GM12878 (cell line): ENCODE results near the gene ZBED4. TPM values are rescaled to one million over a fixed set of nuclear protein-coding genes. Genes with fewer than 3 reads are reported as not detected.
A peak's percentile ranks its signal among the peaks of the same experiment; 100 is the strongest.

Experiments
- CEBPB ChIP-seq, 2 experiments: fragments of 150-350 bp in 1 of 2; IDR thresholded peaks; 2 replicates each; pipeline ENCODE4 v1.6.1; 2012 to 2014; ENCODE audit warnings: low read depth in 2 of 2, low read length in 2 of 2, borderline replicate concordance in 1 of 2, inconsistent platforms in 1 of 2
- E2F8 ChIP-seq: fragments of 450-650 bp; IDR thresholded peaks from 2 replicates; pipeline ENCODE4 v1.6.1; 2018; ENCODE audit warnings: mild to moderate bottlenecking, low read depth, moderate library complexity; ENCODE audit not compliant: partially characterized antibody
- IRF3 ChIP-seq: fragments of 450-650 bp; IDR thresholded peaks from 2 replicates; pipeline ENCODE4 v1.6.1; 2014; ENCODE audit warnings: mild to moderate bottlenecking
- MEF2B ChIP-seq: fragments of 450-650 bp; IDR thresholded peaks from 2 replicates; pipeline ENCODE4 v1.6.1; 2018; ENCODE audit warnings: mild to moderate bottlenecking, moderate library complexity; ENCODE audit not compliant: partially characterized antibody, poor library complexity, severe bottlenecking
- RAD21 ChIP-seq: IDR thresholded peaks from 2 replicates; pipeline ENCODE4 v1.6.1; 2011; ENCODE audit warnings: mild to moderate bottlenecking, low read depth, low read length, moderate library complexity; ENCODE audit not compliant: insufficient read depth
- RB1 ChIP-seq: fragments of 450-650 bp; formaldehyde crosslinking; IDR thresholded peaks from 2 replicates; pipeline ENCODE4 v1.6.1; 2017; ENCODE audit warnings: mild to moderate bottlenecking, borderline replicate concordance
- SMC3 ChIP-seq: IDR thresholded peaks from 2 replicates; pipeline ENCODE4 v1.6.1; 2011; ENCODE audit warnings: low read length, improper control_type of control experiment, borderline replicate concordance
- SP1 ChIP-seq: IDR thresholded peaks from one replicate; pipeline ENCODE4 v1.6.1; 2011; ENCODE audit warnings: low read depth, low read length
- SPI1 ChIP-seq: IDR thresholded peaks from 2 replicates; pipeline ENCODE4 v1.6.1; 2011; ENCODE audit warnings: low read depth, mild to moderate bottlenecking, low read length, moderate library complexity, borderline replicate concordance; ENCODE audit not compliant: insufficient read depth
- TCF12 ChIP-seq: IDR thresholded peaks from 2 replicates; pipeline ENCODE4 v1.6.1; 2011; ENCODE audit warnings: low read depth, mild to moderate bottlenecking, low read length
- ZNF207 ChIP-seq: fragments of 450-650 bp; IDR thresholded peaks from 2 replicates; pipeline ENCODE4 v1.6.1; 2014; ENCODE audit warnings: antibody characterized with exemption, mild to moderate bottlenecking, borderline replicate concordance
- polyA plus RNA-seq, 11 experiments: library from polyadenylated mRNA; depleted of rRNA in 4 of 11; unstranded in 6 of 11; stranded (reverse) in 5 of 11; fragments of >200 nt; fragmentation: Nextera tagmentation in 4 of 11; fragmentation: Illumina TruSeq in 1 of 11; extraction: Ambion mirVana in 4 of 11; extraction: Trizol in 1 of 11; gene quantifications; 1 replicate in 1 of 11; 2 replicates in 10 of 11; pipeline versions ENCODE4 v1.2.1 to v1.2.3, GENCODE V29; 2011 to 2016; ENCODE audit warnings: inconsistent platforms in 2 of 11, missing spikeins in 2 of 11, low read depth in 1 of 11
- total RNA-seq, 4 experiments: library from RNA; depleted of rRNA in 3 of 4; stranded (reverse); fragments of >200 nt in 3 of 4; fragmentation: Illumina TruSeq in 1 of 4; extraction: Trizol in 1 of 4; gene quantifications; 2 replicates each; pipeline versions ENCODE4 v1.2.1 to v1.2.3, GENCODE V29; 2013 to 2021
- TF ChIP-seq, protein P1 (sequence below): fragments of 450-650 bp; IDR thresholded peaks from 2 replicates; pipeline ENCODE4 v1.6.1; 2017; ENCODE audit warnings: mild to moderate bottlenecking, moderate library complexity
- TF ChIP-seq, protein P2 (sequence below): fragments of 450-650 bp; IDR thresholded peaks from 2 replicates; pipeline ENCODE4 v1.6.1; 2017; ENCODE audit warnings: mild to moderate bottlenecking, moderate library complexity

Gene ZBED4
- total and polyA plus RNA-seq, 10 of the 15 experiments (the other 5 are each of a cell fraction or from before 2014, with no cell fraction given), result 2.3 to 21.6 (median 12.8) TPM

GRCh38 chr22:49929211-49929979, 75.8 kb downstream of the ZBED4 start (continued):
- TF ChIP-seq IRF3 (0 out of 2 replicates have a peak, but pooled peaks have one; percentile 7), ZNF207 (peak; percentile 64; the same call in 1 of the 2 replicates), E2F8 (no peak), RB1 (peak; percentile 89; the same call in 1 of the 2 replicates), MEF2B (no peak), SMC3 (peak; percentile 72), TCF12 (peak; percentile 83; the same call in 1 of the 2 replicates), CEBPB (IDR thresholded peaks at IDR 0.05; ENCODE audit: borderline replicate concordance in 1 of 2, low read depth in 2 of 2, low read length in 2 of 2) (no peak), SP1 (peak; percentile 14), SPI1 (peak; percentile 47; the same call in 1 of the 2 replicates), RAD21 (peak; percentile 83)
- TF ChIP-seq, protein P1, sequence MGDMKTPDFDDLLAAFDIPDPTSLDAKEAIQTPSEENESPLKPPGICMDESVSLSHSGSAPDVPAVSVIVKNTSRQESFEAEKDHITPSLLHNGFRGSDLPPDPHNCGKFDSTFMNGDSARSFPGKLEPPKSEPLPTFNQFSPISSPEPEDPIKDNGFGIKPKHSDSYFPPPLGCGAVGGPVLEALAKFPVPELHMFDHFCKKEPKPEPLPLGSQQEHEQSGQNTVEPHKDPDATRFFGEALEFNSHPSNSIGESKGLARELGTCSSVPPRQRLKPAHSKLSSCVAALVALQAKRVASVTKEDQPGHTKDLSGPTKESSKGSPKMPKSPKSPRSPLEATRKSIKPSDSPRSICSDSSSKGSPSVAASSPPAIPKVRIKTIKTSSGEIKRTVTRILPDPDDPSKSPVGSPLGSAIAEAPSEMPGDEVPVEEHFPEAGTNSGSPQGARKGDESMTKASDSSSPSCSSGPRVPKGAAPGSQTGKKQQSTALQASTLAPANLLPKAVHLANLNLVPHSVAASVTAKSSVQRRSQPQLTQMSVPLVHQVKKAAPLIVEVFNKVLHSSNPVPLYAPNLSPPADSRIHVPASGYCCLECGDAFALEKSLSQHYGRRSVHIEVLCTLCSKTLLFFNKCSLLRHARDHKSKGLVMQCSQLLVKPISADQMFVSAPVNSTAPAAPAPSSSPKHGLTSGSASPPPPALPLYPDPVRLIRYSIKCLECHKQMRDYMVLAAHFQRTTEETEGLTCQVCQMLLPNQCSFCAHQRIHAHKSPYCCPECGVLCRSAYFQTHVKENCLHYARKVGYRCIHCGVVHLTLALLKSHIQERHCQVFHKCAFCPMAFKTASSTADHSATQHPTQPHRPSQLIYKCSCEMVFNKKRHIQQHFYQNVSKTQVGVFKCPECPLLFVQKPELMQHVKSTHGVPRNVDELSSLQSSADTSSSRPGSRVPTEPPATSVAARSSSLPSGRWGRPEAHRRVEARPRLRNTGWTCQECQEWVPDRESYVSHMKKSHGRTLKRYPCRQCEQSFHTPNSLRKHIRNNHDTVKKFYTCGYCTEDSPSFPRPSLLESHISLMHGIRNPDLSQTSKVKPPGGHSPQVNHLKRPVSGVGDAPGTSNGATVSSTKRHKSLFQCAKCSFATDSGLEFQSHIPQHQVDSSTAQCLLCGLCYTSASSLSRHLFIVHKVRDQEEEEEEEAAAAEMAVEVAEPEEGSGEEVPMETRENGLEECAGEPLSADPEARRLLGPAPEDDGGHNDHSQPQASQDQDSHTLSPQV, result peak; percentile 71; the same call in 1 of the 2 replicates
- TF ChIP-seq, protein P2, sequence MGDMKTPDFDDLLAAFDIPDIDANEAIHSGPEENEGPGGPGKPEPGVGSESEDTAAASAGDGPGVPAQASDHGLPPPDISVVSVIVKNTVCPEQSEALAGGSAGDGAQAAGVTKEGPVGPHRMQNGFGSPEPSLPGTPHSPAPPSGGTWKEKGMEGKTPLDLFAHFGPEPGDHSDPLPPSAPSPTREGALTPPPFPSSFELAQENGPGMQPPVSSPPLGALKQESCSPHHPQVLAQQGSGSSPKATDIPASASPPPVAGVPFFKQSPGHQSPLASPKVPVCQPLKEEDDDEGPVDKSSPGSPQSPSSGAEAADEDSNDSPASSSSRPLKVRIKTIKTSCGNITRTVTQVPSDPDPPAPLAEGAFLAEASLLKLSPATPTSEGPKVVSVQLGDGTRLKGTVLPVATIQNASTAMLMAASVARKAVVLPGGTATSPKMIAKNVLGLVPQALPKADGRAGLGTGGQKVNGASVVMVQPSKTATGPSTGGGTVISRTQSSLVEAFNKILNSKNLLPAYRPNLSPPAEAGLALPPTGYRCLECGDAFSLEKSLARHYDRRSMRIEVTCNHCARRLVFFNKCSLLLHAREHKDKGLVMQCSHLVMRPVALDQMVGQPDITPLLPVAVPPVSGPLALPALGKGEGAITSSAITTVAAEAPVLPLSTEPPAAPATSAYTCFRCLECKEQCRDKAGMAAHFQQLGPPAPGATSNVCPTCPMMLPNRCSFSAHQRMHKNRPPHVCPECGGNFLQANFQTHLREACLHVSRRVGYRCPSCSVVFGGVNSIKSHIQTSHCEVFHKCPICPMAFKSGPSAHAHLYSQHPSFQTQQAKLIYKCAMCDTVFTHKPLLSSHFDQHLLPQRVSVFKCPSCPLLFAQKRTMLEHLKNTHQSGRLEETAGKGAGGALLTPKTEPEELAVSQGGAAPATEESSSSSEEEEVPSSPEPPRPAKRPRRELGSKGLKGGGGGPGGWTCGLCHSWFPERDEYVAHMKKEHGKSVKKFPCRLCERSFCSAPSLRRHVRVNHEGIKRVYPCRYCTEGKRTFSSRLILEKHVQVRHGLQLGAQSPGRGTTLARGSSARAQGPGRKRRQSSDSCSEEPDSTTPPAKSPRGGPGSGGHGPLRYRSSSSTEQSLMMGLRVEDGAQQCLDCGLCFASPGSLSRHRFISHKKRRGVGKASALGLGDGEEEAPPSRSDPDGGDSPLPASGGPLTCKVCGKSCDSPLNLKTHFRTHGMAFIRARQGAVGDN, result peak; percentile 30; the same call in 1 of the 2 replicates
